ENCODE results near the gene SH2B2.
"Not testable (repeated sequence)": the region's sequence is repeated elsewhere in the genome, so short reads cannot be mapped to it uniquely, and the experiment has no call there.

DNA sequence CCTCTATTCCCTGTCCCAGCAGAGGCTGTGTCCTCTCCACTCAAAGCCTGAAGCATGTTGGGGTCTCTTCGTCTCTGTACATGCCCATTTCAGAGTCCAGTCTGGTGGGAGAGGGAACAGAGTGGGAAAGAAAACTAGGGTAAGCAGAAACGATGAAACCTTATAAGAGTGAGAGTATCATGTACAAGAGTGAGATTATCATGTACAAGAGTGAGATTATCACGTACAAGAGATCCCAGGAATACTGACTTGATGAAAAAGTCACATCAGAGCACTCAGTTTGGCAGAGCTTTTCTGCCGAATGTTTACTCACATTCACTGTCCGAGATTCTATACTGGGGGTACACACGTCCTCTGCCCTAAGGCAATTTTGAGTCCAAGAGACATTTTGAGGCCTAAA, 69.7 kb downstream of the SH2B2 start, which contains the start of gene SPDYE6:
- TF ChIP-seq, protein P1, sequence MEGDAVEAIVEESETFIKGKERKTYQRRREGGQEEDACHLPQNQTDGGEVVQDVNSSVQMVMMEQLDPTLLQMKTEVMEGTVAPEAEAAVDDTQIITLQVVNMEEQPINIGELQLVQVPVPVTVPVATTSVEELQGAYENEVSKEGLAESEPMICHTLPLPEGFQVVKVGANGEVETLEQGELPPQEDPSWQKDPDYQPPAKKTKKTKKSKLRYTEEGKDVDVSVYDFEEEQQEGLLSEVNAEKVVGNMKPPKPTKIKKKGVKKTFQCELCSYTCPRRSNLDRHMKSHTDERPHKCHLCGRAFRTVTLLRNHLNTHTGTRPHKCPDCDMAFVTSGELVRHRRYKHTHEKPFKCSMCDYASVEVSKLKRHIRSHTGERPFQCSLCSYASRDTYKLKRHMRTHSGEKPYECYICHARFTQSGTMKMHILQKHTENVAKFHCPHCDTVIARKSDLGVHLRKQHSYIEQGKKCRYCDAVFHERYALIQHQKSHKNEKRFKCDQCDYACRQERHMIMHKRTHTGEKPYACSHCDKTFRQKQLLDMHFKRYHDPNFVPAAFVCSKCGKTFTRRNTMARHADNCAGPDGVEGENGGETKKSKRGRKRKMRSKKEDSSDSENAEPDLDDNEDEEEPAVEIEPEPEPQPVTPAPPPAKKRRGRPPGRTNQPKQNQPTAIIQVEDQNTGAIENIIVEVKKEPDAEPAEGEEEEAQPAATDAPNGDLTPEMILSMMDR (IDR thresholded peaks at IDR 0.05; ENCODE audit: extremely low read depth in 1 of 2, insufficient read depth in 1 of 2, low read depth in 1 of 2, low read length in 2 of 2) = not testable (repeated sequence)
- TF ChIP-seq, protein P2, sequence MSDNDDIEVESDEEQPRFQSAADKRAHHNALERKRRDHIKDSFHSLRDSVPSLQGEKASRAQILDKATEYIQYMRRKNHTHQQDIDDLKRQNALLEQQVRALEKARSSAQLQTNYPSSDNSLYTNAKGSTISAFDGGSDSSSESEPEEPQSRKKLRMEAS (IDR thresholded peaks at IDR 0.05; ENCODE audit: insufficient read depth, insufficient read length) = not testable (repeated sequence)
- not testable (repeated sequence) for TF ChIP-seq POLR2A (IDR thresholded peaks at IDR 0.05; ENCODE audit: low read depth, low read length); FOS (IDR thresholded peaks at IDR 0.05; ENCODE audit: borderline replicate concordance, insufficient read depth, low read length); POLR2AphosphoS5 (IDR thresholded peaks at IDR 0.05; ENCODE audit: insufficient read depth, low read depth, low read length); EZH2 (IDR thresholded peaks at IDR 0.05; ENCODE audit: borderline replicate concordance, low read depth, low read length, severe bottlenecking); JUN (IDR thresholded peaks at IDR 0.05; ENCODE audit: borderline replicate concordance, insufficient read depth, insufficient read length, low read depth)

Measured in endothelial cell of umbilical vein (primary cell).